Neural crest cell (in vitro differentiated cells): ENCODE data around the gene EVPL. TPM values are rescaled to one million over a fixed set of nuclear protein-coding genes. Genes with fewer than 3 reads are reported as not detected.

ENCODE experiments used
- DNase-seq: peaks from one replicate; pipeline ENCODE4 v3.0.0; 2021; ENCODE audit warnings: low read depth, mixed read lengths, low spot score
- H3K27ac Mint-ChIP-seq: one replicate; pipeline ENCODE4 v1.8.0; 2021; ENCODE audit warnings: mild to moderate bottlenecking, mixed read lengths; ENCODE audit not compliant: unreplicated experiment
- H3K27me3 Mint-ChIP-seq: 2 replicates; pipeline ENCODE4 v1.8.0; 2021; ENCODE audit warnings: low read depth, mild to moderate bottlenecking, mixed read lengths
- H3K36me3 Mint-ChIP-seq: 2 replicates; pipeline ENCODE4 v1.8.0; 2021; ENCODE audit warnings: low read depth, mild to moderate bottlenecking, mixed read lengths
- H3K4me1 Mint-ChIP-seq: 2 replicates; pipeline ENCODE4 v1.8.0; 2021; ENCODE audit warnings: mixed read lengths
- H3K4me3 Mint-ChIP-seq: one replicate; pipeline ENCODE4 v1.8.0; 2021; ENCODE audit warnings: mild to moderate bottlenecking, mixed read lengths
- H3K9me3 Mint-ChIP-seq: 2 replicates; pipeline ENCODE4 v1.8.0; 2021; ENCODE audit warnings: mixed read lengths
- CTCF ChIP-seq: fragments of 200-600 bp; sonication (generic); conservative IDR thresholded peaks from 2 replicates; pipeline ENCODE4 v1.5.0; 2021; ENCODE audit warnings: antibody characterized with exemption, mild to moderate bottlenecking
- total RNA-seq: library from RNA; stranded (reverse); gene quantifications from 2 replicates; pipeline ENCODE4 v1.2.1, GENCODE V29; 2021

The EVPL gene
- total RNA-seq, 1 donor from 2014 or later: not detected

DNA sequence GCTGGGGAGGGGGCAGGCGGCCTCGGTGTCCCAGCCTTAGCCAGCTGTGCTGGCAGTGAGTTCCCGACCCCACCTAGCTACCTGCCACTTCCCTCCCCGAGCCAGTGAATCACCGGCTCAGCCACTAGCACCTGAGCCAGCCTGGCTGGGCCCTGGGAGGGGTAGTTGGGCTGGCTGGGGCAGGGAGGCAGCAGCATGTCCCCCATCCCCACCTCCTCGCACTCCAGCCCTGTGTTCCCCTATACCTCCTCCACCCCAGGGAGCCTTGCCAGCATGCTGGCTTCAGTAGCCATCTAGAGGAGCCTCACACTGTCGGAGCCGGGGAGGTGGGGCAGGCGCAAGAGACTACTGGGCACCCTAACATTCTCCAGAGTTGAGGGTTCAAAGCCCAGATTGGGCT lies 2.8 kb downstream of the EVPL start:
- H3K4me3 Mint-ChIP-seq: no peak overlapping the region

DNA sequence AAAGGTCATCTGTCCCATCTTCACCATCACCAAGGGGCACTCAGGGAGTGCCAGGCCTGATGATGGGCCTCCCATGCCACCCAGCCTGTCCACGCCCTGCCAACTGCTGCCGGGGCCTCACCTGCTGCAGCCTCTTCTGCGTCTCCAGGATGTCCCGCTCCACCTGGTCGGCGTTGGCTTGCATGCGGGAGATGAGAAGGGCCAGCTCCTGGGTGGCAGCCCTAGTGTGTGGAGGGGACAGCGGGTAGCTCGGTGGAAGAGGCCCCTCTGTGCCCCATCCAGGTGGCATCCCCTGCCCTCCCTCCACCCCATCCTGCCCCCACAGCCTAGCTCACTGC lies 3.2 kb downstream of the EVPL start:
- H3K9me3 Mint-ChIP-seq: no peaks in the 10 kb centered on the region
- H3K27ac Mint-ChIP-seq: no peak overlapping the region
- no peaks in the 10 kb centered on the region for H3K36me3 Mint-ChIP-seq
- TF ChIP-seq CTCF: no peak
- DNase-seq: no peak
- H3K27me3 Mint-ChIP-seq: no peaks in the 10 kb centered on the region
- H3K4me1 Mint-ChIP-seq: peaks cover 1% of the 10 kb centered on the region
- H3K4me3 Mint-ChIP-seq: no peak overlapping the region

More for the DNA sequence above, 2.8 kb downstream of the EVPL start:
- Mint-ChIP-seq H3K27me3 (no peaks in the 10 kb centered on the region), H3K9me3 (no peaks in the 10 kb centered on the region), H3K36me3 (no peaks in the 10 kb centered on the region), H3K27ac (no peak overlapping the region), H3K4me1 (peaks cover 6% of the 10 kb centered on the region)
- TF ChIP-seq CTCF: no peak
- DNase-seq: no peak

- H3K27ac Mint-ChIP-seq: peak overlapping the region; percentile 45
- no peaks in the 10 kb centered on the region for H3K9me3 Mint-ChIP-seq
- no peaks in the 10 kb centered on the region for H3K4me1 Mint-ChIP-seq
- H3K36me3 Mint-ChIP-seq: no peaks in the 10 kb centered on the region
- no peak for TF ChIP-seq CTCF
- H3K4me3 Mint-ChIP-seq: no peak overlapping the region
- DNase-seq: no peak
- no peaks in the 10 kb centered on the region for H3K27me3 Mint-ChIP-seq
These were observed 3.9 kb downstream of the EVPL start for GRCh38 chr17:76022973-76023899.

DNA sequence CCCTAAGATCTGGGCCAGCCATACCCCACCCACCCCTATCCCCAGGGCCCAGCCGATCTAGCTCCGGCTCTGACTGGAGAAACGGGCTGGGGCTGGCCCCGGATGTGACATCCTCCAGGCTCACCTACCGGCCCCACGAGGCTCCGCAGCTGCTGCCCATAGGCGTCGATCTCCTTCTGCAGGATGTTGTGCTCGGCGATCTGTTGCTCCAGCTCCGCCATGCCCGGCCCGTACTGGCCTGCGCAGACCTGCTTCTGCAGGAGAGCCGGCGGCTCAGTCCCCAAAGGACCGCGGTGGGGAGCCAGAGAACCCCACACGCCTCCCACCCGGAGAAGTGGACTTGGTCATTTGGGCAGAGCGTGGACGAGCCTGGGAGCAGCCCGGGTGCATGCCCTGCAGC lies 4.8 kb downstream of the EVPL start:
- DNase-seq: no peak
- no peak for TF ChIP-seq CTCF
- no peak overlapping the region for H3K4me3 Mint-ChIP-seq
- H3K36me3 Mint-ChIP-seq: no peaks in the 10 kb centered on the region
- H3K27ac Mint-ChIP-seq: peak overlapping the region; percentile 27
- no peaks in the 10 kb centered on the region for H3K27me3 Mint-ChIP-seq
- no peaks in the 10 kb centered on the region for H3K4me1 Mint-ChIP-seq
- H3K9me3 Mint-ChIP-seq: no peaks in the 10 kb centered on the region

DNA sequence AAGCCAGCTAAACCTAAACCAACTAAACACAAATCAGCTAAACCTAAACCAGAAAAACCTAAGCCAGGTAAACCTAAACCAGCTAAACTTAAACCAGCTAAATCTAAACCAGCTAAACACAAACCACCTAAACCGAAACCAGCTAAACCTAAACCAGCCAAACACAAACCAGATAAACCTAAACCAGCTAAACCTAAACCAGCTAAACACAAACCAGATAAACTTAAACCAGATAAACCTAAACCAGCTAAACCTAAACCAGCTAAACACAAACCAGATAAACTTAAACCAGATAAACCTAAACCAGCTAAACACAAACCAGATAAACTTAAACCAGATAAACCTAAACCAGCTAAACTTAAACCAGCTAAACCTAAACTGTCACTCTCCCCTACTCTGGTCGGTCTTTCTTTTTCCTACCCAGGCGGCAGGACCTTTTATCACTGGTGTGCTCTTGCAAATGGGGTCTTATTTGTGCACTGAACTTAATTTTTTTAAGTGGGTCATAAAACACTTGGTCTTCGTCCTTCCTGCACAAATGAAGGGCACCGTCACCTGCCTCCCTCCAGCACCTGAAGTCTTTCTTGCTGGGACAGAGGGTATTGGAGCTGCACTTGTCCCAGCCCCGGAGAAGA lies 7.2 kb downstream of the EVPL start:
- Mint-ChIP-seq H3K36me3 (no peaks in the 10 kb centered on the region), H3K27me3 (no peaks in the 10 kb centered on the region), H3K4me3 (no peak overlapping the region), H3K27ac (no peak overlapping the region), H3K9me3 (no peaks in the 10 kb centered on the region), H3K4me1 (no peaks in the 10 kb centered on the region)
- TF ChIP-seq CTCF: no peak
- no peak for DNase-seq
